GM18499 (cell line): ENCODE measurements around the gene SLC4A3.

Experiments used
- ATAC-seq: cut with Tn5 transposase; IDR thresholded peaks from one replicate; pipeline ENCODE4 v1.9.1; 2021; ENCODE audit warnings: moderate number of reproducible peaks; ENCODE audit not compliant: insufficient read depth, unreplicated experiment

SLC4A3 gene

GRCh38 chr2:219631406-219631891 is 4.0 kb downstream of the SLC4A3 start:
- no peak for ATAC-seq

DNA sequence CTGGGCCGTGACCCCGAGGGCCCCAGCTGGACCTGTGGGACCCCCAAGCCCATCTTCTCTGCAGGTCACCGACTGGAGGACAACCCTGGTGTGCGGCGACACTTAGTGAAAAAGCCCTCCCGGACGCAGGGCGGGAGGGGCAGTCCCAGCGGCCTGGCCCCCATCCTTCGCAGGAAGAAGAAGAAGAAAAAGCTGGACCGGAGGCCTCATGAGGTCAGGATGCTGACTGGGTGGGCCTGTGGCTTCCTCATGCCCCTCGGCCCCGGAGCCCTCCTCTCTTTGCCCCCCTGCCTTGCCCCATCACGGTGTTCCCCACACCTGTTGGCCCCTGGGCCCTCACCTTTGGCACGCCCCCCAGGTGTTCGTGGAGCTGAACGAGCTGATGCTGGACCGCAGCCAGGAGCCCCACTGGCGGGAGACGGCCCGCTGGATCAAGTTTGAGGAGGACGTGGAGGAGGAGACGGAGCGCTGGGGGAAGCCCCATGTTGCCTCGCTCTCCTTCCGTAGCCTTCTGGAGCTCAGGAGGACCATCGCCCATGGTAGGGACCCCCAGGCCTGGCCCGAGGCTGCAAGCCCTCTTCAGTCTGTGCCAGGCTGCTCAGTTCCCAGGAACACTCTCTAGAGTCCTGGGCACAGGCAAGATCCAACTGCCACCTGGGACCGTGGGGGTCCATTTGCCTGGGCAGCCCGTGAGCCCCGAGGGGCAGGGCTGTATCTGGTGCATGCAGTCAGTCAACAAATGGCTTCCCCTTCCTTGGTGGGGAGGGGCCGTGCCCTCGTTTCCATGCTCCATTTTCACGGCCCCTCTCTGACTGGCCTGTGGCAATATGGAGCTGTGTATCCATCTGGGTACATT is 4.7 kb downstream of the SLC4A3 start:
- no peak for ATAC-seq

GRCh38 chr2:219632760-219633105 is 5.3 kb downstream of the SLC4A3 start:
- ATAC-seq: no peak

GRCh38 chr2:219633276-219634065 is 6.0 kb downstream of the SLC4A3 start:
- ATAC-seq: no peak

GRCh38 chr2:219634171-219634940 is 6.9 kb downstream of the SLC4A3 start:
- ATAC-seq: no peak

DNA sequence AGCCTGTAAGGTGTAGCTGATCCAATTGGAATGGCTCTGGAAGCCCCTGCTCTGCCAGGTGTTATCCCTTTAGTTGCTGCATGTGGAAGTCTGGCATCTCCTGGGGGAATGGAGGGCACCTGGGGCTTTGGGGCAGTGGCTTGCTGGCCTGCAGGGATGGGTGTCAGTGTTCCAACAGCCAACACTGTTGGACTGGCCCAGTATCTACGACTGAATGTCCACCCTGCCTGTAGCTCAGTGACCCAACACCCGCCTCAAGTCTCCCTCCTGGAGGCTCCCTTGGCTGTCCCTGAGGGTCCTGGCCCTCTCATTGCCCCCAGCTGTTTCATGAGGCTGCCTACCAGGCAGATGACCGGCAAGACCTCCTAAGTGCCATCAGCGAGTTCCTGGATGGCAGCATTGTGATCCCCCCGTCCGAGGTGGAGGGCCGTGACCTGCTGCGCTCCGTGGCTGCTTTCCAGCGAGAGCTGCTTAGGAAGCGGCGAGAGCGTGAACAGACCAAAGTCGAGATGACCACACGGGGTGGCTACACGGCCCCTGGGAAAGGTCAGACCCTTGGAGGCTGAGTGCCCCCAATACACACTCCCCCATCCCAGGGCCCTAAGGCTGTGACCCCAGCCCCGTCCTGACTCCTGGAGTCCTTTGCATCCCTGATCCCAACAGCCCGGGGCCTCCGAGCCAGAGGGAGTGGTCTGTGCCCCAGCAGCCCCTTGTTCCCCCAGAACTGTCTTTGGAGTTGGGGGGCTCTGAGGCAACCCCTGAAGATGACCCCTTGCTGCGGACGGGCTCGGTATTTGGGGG is 7.7 kb downstream of the SLC4A3 start:
- ATAC-seq: no peak

DNA sequence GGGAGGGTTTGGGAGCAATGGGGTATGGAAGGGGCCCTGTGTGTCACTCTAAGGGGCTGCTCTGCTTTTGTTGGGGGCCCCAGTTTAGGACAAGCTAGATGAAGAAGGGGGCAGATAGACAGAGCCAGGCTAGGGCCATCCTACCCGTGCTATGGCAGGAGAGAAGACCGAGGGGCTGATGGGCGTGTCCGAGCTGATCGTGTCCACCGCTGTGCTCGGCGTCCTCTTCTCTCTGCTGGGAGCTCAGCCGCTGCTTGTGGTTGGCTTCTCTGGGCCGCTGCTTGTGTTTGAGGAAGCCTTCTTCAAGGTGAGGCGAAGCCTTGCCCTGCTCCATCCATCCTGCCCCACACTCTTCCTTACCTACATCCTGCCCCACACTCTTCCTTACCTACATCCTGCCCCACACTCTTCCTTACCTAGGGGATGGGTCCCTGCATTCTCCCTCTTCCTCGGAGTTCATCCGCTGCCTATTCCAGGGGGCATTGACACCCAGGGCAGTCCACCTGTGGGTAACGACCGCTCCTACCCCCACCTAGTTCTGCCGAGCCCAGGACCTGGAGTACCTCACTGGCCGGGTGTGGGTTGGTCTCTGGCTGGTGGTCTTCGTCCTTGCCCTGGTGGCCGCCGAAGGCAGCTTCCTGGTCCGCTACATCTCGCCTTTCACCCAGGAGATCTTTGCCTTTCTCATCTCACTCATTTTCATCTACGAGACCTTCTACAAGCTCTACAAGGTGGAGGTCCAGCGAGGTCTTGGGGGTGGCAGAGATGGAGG is 8.9 kb downstream of the SLC4A3 start:
- no peak for ATAC-seq

GRCh38 chr2:219636941-219637841 is 9.8 kb downstream of the SLC4A3 start:
- no peak for ATAC-seq

GRCh38 chr2:219637842-219638185 is 10.4 kb downstream of the SLC4A3 start:
- ATAC-seq: no peak

DNA sequence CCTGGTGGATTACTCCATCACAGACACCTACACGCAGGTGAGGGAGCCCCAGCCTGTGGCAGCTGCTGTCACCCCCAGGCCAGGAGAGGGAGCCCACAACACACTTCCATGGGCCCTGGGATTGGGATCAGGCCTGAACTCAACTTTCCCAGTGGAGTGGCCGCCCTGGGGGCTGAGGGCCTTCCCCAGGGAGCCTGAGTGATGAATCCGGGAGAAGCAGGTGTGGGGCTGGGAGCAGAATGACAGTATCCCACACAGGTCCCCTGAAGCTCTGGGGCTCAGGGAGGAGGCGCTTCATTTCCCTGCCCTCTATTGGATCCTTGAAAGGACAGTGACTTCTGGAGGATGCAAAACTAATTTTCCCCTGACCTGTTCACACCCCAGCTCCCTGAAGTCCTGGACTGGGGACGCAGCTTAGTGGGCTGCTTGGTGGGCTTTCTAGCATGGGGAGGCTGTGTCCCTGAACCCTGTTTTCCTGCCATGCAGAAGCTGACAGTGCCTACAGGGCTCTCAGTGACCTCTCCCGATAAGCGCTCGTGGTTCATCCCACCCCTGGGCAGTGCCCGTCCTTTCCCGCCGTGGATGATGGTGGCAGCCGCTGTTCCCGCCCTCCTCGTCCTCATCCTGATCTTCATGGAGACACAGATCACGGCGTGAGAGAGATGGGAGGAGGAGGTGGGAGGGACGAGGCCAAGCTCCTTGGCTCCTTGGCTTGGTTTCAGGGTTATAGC is 11.0 kb downstream of the SLC4A3 start:
- no peak for ATAC-seq

- no peak for ATAC-seq
Measured at GRCh38 chr2:219638948-219639755, 11.7 kb downstream of the SLC4A3 start.

- ATAC-seq: no peak
Measured at GRCh38 chr2:219641390-219642068, 14.1 kb downstream of the SLC4A3 start.

DNA sequence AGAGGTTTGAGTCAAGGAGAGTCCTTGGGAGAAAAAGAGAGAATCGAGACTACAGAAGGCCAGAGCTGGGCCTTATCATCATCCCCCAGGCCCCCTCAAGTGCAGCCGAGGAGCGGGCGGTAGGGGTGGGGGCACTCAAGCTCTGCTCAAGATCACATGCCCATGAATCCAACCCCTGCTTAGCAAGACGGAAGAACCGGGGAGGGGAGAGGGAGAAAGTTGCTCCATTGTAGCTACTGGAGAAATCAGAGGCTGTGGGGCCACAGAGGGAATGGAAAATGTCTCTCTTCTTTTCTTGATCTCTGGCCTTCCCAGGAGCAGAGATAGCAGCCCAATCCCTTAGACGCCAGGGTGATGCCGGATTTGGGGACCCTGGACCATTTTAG is 14.6 kb downstream of the SLC4A3 start:
- no peak for ATAC-seq

DNA sequence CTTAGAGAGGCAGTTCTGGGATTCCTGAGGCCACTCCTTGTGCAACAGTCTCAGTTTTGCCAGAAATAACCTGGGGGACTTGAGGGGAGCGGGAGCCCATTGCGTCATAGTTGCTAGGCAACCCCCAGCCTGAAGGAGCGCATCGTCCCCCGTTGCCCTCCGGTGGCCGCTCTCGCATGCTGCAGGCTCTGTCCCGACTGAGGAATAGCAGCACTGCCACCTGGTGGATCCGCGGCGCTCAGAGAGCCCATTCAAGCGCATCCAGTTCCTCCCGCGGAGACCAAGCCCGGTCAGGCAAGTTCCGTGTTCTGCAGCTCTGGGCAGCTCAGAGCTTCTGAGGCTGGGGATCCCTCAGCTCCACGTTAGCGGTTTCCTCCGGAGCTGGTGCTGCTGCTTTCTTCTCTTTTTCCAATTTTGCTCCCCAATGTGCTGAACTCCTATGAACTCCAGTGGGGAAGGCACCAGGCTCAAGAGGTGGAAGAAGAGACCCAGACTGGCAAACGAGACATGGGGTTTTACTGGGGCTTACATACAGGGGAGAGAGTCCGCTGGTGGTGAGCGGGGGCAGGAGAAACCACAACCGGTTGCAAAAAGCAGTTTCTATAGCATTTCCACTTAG is 15.1 kb downstream of the SLC4A3 start:
- ATAC-seq: peak; percentile 90

- ATAC-seq: no peak
Measured at GRCh38 chr2:219643084-219643473, 15.6 kb downstream of the SLC4A3 start.
